HepG2 (cell line): ENCODE results near the gene SMAD6. TPM values are rescaled to one million over a fixed set of nuclear protein-coding genes. Genes with fewer than 3 reads are reported as not detected.

Source experiments
- DNMT3B ChIP-seq: conservative IDR thresholded peaks from 2 replicates; pipeline ENCODE4 v1.6.1; 2016; ENCODE audit warnings: missing biosample characterization, control low read depth
- FOSL1 ChIP-seq: sonication (generic); formaldehyde crosslinking; IDR thresholded peaks from 2 replicates; pipeline ENCODE4 v1.9.0; 2021; ENCODE audit warnings: missing genetic modification reagents, borderline replicate concordance
- GABPB1 ChIP-seq: IDR thresholded peaks from 2 replicates; pipeline ENCODE4 v1.6.1; 2016; ENCODE audit warnings: mild to moderate bottlenecking, missing genetic modification reagents, moderate library complexity, missing compliant biosample characterization
- HNF4A ChIP-seq: sonication (generic); formaldehyde crosslinking; IDR thresholded peaks from 2 replicates; pipeline ENCODE4 v1.4.0; 2020; ENCODE audit warnings: missing genetic modification reagents
- KLF16 ChIP-seq, 2 experiments: sonication (generic) in 1 of 2; formaldehyde crosslinking in 1 of 2; IDR thresholded peaks; 2 replicates each; pipeline versions ENCODE4 v1.6.1 to v1.8.0; 2016 to 2023; ENCODE audit warnings: missing genetic modification reagents in 2 of 2, missing compliant biosample characterization in 1 of 2
- LCORL ChIP-seq, 2 experiments: fragments of 450-650 bp in 1 of 2; sonication (generic) in 1 of 2; formaldehyde crosslinking in 1 of 2; IDR thresholded peaks; 2 replicates each; pipeline versions ENCODE4 v1.5.0 to v1.6.1; 2017 to 2020; ENCODE audit warnings: antibody characterized with exemption in 1 of 2, missing genetic modification reagents in 1 of 2
- MXD1 ChIP-seq: sonication (generic); formaldehyde crosslinking; IDR thresholded peaks from 2 replicates; pipeline ENCODE4 v1.4.0; 2020; ENCODE audit warnings: mild to moderate bottlenecking, missing genetic modification reagents
- PHF21A ChIP-seq: sonication (generic); formaldehyde crosslinking; IDR thresholded peaks from 2 replicates; pipeline ENCODE4 v1.5.0; 2020; ENCODE audit warnings: mild to moderate bottlenecking, missing genetic modification reagents
- POLR2A ChIP-seq, 2 experiments: IDR thresholded peaks; 2 replicates each; pipeline ENCODE4 v1.6.1; 2011; ENCODE audit warnings: low read depth in 2 of 2, low read length in 2 of 2, mild to moderate bottlenecking in 1 of 2, moderate library complexity in 1 of 2; ENCODE audit not compliant: insufficient read depth in 1 of 2
- POLR2G ChIP-seq: fragments of 200-400 bp; formaldehyde crosslinking; IDR thresholded peaks from 2 replicates; pipeline ENCODE4 v1.6.1; 2018; ENCODE audit warnings: mild to moderate bottlenecking, low read depth, low read length, moderate library complexity
- RBFOX2 ChIP-seq: fragments of 200-400 bp; formaldehyde crosslinking; IDR thresholded peaks from 2 replicates; pipeline ENCODE4 v1.6.1; 2017; ENCODE audit warnings: low read depth, mild to moderate bottlenecking, low read length
- SIN3A ChIP-seq: IDR thresholded peaks from 2 replicates; pipeline ENCODE4 v1.6.1; 2011; ENCODE audit warnings: low read depth, mild to moderate bottlenecking, control low read depth, low read length, borderline replicate concordance
- SMAD3 ChIP-seq: sonication (generic); formaldehyde crosslinking; IDR thresholded peaks from 2 replicates; pipeline ENCODE4 v1.4.0; 2020; ENCODE audit warnings: missing genetic modification reagents
- SP2 ChIP-seq: sonication (generic); formaldehyde crosslinking; IDR thresholded peaks from 2 replicates; pipeline ENCODE4 v1.5.1; 2020; ENCODE audit warnings: mild to moderate bottlenecking, missing genetic modification reagents
- XBP1 ChIP-seq: sonication (generic); formaldehyde crosslinking; IDR thresholded peaks from 2 replicates; pipeline ENCODE4 v1.5.0; 2020; ENCODE audit warnings: missing genetic modification reagents
- YY1 ChIP-seq: IDR thresholded peaks from 2 replicates; pipeline ENCODE4 v1.6.1; 2011; ENCODE audit warnings: low read length, low read depth, moderate library complexity, mild to moderate bottlenecking; ENCODE audit not compliant: insufficient read depth, insufficient replicate concordance
- ZBTB1 ChIP-seq: sonication (generic); formaldehyde crosslinking; IDR thresholded peaks from 2 replicates; pipeline ENCODE4 v1.4.0; 2020; ENCODE audit warnings: missing genetic modification reagents, borderline replicate concordance
- ZMAT3 ChIP-seq: sonication (generic); formaldehyde crosslinking; conservative IDR thresholded peaks from 2 replicates; pipeline ENCODE4 v1.7.0; 2021; ENCODE audit warnings: missing genetic modification reagents
- ZNF124 ChIP-seq: sonication (generic); formaldehyde crosslinking; IDR thresholded peaks from 2 replicates; pipeline ENCODE4 v1.4.0; 2020; ENCODE audit warnings: missing genetic modification reagents
- ZNF230 ChIP-seq: sonication (generic); formaldehyde crosslinking; IDR thresholded peaks from 2 replicates; pipeline ENCODE4 v1.4.0; 2020; ENCODE audit warnings: mild to moderate bottlenecking, missing genetic modification reagents
- ZNF276 ChIP-seq: sonication (generic); formaldehyde crosslinking; IDR thresholded peaks from 2 replicates; pipeline ENCODE4 v1.4.0; 2020; ENCODE audit warnings: mild to moderate bottlenecking, low read depth, missing genetic modification reagents
- ZNF383 ChIP-seq: sonication (generic); formaldehyde crosslinking; IDR thresholded peaks from 2 replicates; pipeline ENCODE4 v1.4.0; 2020; ENCODE audit warnings: missing genetic modification reagents, mild to moderate bottlenecking, borderline replicate concordance
- ZNF652 ChIP-seq: IDR thresholded peaks from 2 replicates; pipeline ENCODE4 v1.6.1; 2016; ENCODE audit warnings: low read depth, borderline replicate concordance
- ZNF687 ChIP-seq: sonication (generic); formaldehyde crosslinking; IDR thresholded peaks from 2 replicates; pipeline ENCODE4 v1.5.1; 2020; ENCODE audit warnings: mild to moderate bottlenecking, missing genetic modification reagents, moderate library complexity
- ZNF883 ChIP-seq: sonication (generic); formaldehyde crosslinking; IDR thresholded peaks from 2 replicates; pipeline ENCODE4 v1.5.1; 2020; ENCODE audit warnings: mild to moderate bottlenecking, missing genetic modification reagents; ENCODE audit errors: not compliant biosample characterization
- polyA plus RNA-seq, 8 experiments: library from polyadenylated mRNA; depleted of rRNA in 3 of 8; stranded (reverse) in 7 of 8; unstranded in 1 of 8; fragments of >200 nt; fragmentation: Illumina TruSeq in 4 of 8; extraction: Trizol in 4 of 8; gene quantifications; 2 replicates each; pipeline versions ENCODE4 v1.2.1 to v1.2.3, GENCODE V29; 2011 to 2016; ENCODE audit warnings: low read depth in 4 of 8, missing spikeins in 1 of 8, mixed read lengths in 1 of 8; ENCODE audit not compliant: insufficient read depth in 1 of 8
- total RNA-seq, 5 experiments: library from RNA; depleted of rRNA; stranded (reverse); fragments of >200 nt; fragmentation: Illumina TruSeq; extraction: Trizol; gene quantifications; 2 replicates each; pipeline ENCODE4 v1.2.3, GENCODE V29; 2016; ENCODE audit warnings: low read depth in 1 of 5

SMAD6 gene
- total and polyA plus RNA-seq, 2 of the 13 experiments (the other 11 are each of a cell fraction or from before 2014, with no cell fraction given) = 3.3 to 4.4 TPM

GRCh38 chr15:66700802-66701421, 1.1 kb upstream of the SMAD6 start (continued):
- no peak for TF ChIP-seq LCORL (IDR thresholded peaks at IDR 0.05)
- TF ChIP-seq LCORL (CRISPR knock-in tag; IDR thresholded peaks at IDR 0.05) = no peak
- TF ChIP-seq PHF21A = peak; percentile 63
- 0 out of 4 replicates have a peak, but pooled peaks of 1 of the 2 experiments have one; percentile 12 for TF ChIP-seq KLF16 (CRISPR knock-in tag; IDR thresholded peaks at IDR 0.05)
- peak; percentile 73; the same call in 1 of the 2 replicates for TF ChIP-seq SIN3A
- TF ChIP-seq SMAD3 = peak; percentile 60; the same call in 1 of the 2 replicates
- TF ChIP-seq GABPB1 (CRISPR knock-in tag) = peak; percentile 47; the same call in 1 of the 2 replicates
- TF ChIP-seq ZNF652 (CRISPR knock-in tag) = peak; percentile 96
- peak; percentile 75; the same call in 1 of the 2 replicates for TF ChIP-seq MXD1
- TF ChIP-seq SP2 (CRISPR knock-in tag) = 0 out of 2 replicates have a peak, but pooled peaks have one; percentile 45
- no peak for TF ChIP-seq ZNF230 (CRISPR knock-in tag)
- peak; percentile 32; the same call in 1 of the 2 replicates for TF ChIP-seq RBFOX2
- TF ChIP-seq DNMT3B (CRISPR knock-in tag) = no peak
- 0 out of 2 replicates have a peak, but pooled peaks have one; percentile 16 for TF ChIP-seq ZNF124 (CRISPR knock-in tag)
- no peak for TF ChIP-seq ZNF383 (CRISPR knock-in tag)
- no peak; the same call in 1 of the 2 replicates for TF ChIP-seq HNF4A (CRISPR knock-in tag)
- no peak for TF ChIP-seq FOSL1 (CRISPR knock-in tag)
- peak; percentile 54 for TF ChIP-seq POLR2G
- no peak for TF ChIP-seq ZBTB1
- 0 out of 2 replicates have a peak, but pooled peaks have one; percentile 38 for TF ChIP-seq ZMAT3 (CRISPR knock-in tag)
- TF ChIP-seq POLR2A (IDR thresholded peaks at IDR 0.05; ENCODE audit: insufficient read depth in 1 of 2, low read depth in 2 of 2, low read length in 2 of 2) = peak; percentile 30 to 52; a peak in 3 of 4 replicates
- TF ChIP-seq YY1 = peak; percentile 77
- TF ChIP-seq XBP1 (CRISPR knock-in tag) = no peak
- peak; percentile 67 for TF ChIP-seq ZNF687 (CRISPR knock-in tag)
- TF ChIP-seq ZNF883 (CRISPR knock-in tag) = no peak
- TF ChIP-seq ZNF276 = 0 out of 2 replicates have a peak, but pooled peaks have one; percentile 42
